GM04504 (cell line): ENCODE results near the gene ZNF579.
"Not testable (repeated sequence)": the region's sequence is repeated elsewhere in the genome, so short reads cannot be mapped to it uniquely, and the experiment has no call there.

Experiments used
- DNase-seq: peaks from one replicate; pipeline ENCODE4 v3.0.0-alpha.2; 2012; ENCODE audit warnings: low read depth

The ZNF579 gene

DNA sequence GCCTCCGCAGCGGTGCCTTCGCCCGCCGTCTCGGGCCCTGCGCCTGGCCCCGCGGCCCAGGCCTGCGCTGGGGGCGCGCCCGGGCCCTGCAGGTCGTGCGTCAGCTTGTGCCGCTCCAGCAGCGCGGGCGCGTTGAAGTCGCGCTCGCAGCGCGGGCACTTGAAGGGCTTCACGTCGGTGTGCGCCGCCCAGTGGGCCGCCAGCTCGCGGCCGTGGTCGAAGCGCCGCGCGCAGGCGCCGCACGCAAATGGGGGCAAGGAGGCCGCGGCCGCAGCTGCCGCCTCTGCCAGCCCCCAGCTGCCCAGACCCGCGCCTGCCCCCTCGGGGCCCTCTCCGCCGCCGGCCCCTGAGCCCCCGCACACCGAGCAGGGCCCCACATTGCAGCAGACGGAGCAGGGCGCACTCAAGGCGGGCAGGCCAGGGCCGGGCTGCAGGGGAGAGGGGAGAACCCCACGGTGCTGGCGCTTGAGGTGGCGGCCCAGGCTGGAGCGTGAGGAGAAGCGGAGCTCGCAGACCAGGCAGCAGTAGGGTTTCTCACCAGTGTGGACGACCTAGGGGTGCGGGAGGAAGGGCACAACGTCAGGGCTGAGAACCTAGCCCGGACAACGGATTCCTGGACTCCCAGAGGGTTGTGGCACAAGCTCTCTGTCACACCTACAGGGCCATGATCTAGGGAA is 12.6 kb upstream of the ZNF579 start:
- DNase-seq = no peak

DNA sequence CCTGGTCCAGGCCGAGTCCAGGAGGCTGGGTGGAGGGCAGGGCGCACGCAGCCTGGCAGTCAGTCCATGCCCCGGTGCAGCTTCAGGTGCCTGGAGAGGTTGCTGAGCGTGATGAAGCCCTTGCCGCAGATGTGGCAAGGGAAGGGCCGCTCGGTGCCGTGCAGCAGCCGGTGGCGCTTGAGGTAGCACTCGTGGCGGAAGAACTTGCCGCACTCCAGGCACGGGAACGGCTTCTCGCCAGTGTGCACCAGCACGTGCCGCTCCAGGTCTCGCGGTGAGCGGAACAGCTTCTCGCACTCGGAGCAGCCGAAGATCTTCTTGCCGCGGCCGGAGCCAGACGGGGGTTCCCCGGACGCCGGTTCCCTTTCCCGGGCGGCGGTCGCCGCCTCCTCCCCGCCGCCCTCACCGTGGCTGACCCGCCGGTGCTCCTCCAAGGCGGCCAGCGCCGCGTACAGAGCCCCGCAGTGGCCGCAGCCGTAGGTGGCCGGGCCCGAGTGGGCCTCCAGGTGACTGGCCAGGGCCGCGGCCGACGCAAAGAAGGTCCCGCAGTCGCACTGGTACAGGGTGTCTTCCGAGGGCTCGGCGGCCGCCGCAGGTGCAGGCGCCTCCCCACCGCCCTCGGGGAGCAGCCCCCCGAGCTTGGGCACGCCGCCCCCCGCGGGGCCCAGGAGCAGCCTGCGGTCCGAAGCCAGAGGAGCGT is 11.9 kb upstream of the ZNF579 start:
- DNase-seq = no peak

DNA sequence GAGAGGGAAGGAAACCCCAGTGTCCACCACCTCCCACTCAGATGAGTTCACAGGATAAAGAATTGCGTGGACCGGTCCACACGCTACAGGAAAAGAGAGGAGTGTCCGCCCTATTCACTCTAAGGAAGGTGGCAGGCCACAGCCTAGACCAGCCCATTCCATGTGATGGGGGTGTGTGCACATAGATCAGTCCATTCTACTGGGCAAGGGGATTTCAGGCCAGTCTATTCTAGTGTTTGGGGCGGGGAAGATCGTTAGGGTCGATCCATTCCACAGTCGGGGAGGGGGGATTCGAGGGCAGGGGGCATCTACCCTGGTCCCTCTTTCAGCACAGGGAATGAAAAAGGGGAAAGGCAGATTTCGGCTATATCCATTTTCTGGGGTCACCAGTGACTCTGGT is 10.9 kb upstream of the ZNF579 start:
- DNase-seq = no peak

DNA sequence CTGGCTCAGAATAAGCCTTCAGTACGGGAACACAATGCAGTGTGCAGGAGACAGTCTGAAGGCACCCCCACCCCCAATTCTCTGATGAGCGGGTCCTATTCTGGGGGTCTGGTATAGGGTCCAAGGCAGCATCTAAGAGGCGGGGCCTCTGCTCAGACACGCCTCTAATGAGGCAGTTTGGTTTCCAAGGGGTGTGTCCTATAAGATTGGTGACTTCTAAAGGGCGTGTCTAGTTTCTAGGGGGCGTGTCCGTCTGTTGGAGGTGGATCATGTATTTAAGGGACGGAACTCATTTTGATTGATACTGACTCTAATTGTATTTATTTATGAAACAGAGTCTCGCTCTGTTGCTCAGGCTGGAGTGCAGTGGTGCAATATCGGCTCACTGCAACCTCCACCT is 10.0 kb upstream of the ZNF579 start:
- no peak for DNase-seq

DNA sequence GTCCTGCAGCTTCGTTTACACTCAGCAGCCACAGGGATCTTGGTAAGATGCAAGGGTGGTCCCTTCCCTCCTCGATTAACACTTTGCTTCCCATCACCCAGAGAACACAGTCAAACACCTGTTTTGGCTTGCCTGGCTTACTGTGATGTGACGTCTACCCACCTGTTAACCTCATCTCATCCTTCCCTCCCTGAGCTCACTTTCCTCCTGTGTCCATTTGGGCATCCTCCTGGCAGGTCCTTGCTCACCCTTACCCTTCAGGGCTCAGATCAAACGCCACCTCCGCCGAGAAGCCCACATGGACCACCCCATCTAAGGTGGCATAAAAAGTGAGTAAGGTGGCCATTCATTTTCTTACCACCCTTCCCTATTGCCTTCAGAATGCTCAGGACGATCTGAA is 9.5 kb upstream of the ZNF579 start:
- no peak for DNase-seq

DNA sequence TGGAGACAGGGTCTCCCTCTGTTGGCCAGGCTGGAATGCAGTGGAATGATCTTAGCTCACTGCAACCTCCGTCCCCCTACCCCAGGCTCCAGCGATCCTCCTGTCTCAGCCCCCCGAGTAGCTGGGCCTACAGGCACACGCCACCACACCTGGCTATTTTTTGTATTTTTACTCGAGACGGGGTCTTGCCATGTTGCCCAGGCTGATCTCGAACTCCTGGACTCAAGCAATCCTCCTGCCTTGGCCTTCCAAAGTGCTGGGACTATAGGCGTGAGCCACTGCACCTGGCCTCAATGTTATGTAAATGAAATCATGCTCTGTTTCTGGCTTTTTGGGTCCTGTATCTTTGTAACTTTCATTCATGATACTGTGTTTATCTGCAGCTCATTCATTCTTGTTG is 8.1 kb upstream of the ZNF579 start:
- no peak for DNase-seq

DNA sequence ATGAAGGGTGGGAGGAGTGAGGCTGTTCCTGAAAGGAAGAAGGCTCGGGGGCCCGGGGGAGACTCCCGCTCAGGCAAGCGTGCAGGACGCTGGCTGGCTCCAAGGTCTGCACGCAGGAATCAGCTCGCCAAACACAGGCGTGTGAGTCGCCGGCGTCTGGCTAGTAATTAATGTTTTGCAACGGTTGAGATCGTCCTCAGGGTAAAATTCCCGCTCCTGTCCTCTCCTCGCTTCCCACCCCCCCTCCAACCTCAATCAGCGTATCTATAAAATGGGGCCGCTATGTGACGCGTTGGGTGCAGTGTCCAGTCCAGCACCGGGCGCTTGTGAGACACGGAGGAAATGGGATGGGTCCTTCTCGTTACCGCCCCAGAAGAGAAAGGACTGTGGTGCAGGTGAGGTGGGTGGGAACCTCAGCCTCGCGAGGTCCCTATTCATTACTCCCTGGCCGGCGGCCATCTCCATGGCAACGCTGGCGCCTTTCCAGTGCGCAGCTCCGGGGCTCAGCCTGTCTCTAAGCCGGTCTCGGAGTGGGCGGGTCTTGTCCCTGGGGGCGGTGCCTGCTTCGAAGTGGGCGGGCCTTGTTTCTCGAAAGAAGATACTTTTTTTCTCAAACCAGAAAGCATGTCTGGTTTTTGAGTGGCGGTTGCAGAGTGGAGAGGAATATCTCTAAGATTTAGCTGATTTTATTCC is 6.5 kb upstream of the ZNF579 start:
- peak; percentile 53 for DNase-seq

DNA sequence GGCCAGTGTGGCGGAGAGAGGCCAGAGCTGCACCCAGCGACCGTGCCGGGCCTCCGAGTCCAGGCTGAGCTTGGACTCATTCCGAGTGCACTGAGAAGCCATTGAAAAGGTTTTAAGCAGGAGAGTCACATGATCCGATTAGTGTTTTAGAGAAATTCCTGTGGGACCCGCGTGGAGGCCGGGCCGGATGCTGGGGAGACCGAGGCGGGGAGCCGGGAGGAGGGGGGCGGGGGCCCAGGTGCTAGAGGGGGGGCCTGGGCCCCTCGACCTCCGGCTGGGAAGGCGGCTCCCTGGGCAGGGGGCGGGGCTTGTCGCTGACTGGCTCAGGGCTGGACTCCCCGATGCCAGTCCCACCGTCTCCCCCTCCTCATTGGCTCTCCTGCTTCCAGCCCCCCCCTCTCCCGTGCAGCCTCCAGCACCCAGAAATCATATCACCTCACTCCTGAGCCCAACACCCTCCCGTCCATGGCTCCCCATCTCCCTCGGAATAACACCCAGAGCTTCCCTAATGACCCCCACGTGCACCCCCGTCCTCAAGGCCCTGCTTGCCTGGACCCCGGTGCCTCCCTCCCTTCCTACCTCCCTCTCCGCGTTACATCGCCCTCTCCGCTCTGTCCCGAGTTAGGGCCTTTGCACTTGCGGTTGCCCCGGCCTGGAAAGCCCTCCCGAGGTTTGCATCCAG is 5.2 kb upstream of the ZNF579 start:
- no peak for DNase-seq

DNA sequence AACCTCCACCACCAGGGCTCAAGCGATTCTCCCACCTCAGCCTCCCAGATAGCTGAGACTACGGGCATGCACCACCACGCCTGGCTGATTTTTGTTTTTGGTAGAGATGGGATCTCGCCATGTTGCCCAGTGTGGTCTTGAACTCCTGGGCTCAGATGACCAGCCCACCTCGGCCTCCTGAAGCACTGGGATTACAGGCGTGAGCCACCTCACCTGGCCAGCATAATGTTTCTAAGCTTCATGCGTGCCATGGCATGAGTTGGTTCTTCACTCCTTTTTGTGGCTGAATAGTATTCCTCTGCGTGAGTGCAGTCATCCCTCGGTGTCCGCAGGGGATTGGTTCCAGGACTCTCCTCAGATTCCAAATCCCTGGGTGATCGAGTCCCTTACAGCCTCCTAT is 4.2 kb upstream of the ZNF579 start:
- no peak for DNase-seq

DNA sequence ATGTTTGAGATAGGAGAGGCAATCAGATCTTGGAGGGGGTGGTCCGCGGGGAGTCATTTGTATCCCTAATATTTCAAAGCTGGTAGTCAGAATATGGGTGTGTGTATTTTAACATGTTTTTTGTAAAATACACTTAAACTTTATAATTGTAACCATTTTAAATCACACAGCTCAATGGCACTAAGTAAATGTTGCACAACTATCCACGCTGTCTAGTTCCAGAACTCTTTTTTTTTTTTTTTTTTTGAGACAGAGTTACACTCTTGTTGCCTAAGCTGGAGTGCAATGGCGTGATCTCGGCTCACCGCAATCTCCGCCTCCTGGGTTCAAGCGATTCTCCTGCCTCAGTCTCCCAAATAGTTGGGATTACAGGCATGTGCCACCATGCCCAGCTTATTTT is 3.2 kb upstream of the ZNF579 start:
- not testable (repeated sequence) for DNase-seq

DNA sequence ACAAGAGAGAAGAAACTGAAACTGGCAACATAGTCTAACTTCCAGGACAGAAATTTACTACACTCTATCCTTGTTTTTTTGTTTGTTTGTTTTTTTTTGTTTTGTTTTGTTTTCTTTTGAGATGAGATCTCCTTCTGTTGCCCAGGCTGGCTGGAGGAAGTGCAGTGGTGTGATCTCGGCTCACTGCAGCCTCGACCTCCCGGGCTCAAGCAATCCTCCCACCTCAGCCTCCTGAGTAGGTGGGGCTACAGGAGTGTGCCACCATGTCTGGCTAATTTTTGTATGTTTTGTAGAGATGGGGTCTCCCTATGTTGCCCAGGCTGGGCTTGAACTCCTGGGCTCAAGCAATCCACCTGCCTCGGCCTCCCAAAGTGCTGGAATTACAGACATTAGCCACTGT is 1.6 kb upstream of the ZNF579 start:
- DNase-seq = not testable (repeated sequence)

DNA sequence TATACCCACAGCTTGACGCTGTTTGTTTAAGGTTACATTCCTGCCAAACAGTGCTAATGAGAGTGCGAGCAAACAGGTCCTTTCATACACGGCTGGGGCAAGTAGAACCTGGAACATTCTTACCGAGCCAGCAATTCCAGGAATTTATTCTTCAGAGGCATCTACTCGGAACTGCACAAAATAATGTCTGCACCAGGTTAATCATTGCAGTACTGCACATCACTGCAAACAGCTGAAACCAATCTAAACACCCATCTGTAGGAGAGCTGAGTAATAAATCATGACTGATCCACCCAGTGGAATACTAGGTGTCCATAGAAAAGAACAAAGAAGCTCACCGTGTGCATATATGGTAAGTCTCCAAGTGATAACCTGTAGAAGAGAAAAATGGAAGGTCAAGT is 1.2 kb upstream of the ZNF579 start:
- DNase-seq = no peak

DNA sequence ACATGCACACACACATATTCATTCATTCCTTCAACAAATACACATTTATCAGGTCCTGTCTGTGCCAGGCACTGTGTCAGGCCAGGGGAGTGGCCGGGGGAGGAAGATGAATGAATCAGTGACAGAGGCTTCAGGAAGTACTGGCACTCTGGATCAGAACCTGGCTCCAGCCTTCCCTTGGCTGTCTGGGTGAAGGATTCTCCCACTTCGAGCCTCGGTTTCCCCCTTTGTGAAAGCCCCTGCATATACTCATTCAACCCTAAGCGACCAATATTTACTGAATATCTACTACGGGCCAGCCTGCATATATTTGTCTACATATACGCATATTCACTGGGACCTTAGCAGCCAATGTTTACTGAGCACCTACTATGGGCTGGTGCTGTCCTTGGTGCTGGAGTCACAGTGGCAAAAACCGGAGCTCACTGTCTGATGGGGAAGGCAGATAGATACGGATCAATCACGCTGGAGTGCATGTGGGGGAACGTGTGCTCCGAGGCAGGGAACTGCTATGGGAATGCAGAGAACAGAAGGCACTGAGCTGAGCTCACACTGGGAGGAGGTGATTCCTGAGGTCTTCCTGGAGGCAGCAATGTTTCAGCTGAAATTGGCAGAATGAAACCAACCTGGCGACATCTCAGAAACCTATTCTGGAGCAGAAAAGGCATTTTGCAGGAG is 636 bp upstream of the ZNF579 start:
- no peak for DNase-seq

DNA sequence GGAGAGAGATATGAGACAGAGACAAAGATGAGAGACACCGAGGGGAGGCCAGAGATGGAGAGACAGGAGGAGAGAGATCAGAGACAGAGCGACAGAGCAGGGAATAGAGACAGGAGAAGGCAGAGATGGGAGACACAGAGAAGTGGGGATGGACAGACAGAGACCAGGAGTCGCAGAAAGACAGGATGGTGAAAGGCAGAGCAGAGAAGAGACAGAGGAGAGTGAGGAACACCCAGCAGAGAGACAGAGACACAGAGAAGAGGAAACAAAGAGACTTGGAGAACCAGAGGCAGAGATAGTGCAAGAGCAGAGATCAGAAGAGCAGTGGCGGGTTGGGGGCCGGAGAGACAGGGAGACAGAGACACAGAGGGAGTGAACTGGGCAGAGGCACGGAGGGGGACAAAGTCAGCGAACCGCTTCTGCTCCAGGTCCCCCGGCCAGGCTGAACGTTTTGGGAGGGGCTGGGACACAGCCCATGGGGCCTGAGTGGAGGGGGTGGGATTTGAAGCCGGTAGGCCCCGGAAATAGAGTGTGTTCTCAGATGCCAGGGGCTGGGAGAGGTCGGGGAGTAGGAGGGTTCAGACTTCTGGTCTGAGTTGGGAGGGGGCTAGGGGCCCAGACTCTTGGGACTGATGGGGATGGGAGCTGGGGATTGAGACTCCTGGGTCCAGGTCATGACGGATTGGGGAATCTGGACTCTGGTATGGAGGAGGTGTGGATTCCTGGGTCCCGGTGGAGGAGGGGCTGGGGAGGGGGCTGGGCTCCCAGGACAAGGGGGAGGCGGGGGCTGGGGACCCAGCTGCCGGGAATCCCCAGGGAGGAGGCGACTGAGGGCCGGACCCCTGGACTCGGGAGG is 654 bp downstream of the ZNF579 start:
- DNase-seq = no peak

DNA sequence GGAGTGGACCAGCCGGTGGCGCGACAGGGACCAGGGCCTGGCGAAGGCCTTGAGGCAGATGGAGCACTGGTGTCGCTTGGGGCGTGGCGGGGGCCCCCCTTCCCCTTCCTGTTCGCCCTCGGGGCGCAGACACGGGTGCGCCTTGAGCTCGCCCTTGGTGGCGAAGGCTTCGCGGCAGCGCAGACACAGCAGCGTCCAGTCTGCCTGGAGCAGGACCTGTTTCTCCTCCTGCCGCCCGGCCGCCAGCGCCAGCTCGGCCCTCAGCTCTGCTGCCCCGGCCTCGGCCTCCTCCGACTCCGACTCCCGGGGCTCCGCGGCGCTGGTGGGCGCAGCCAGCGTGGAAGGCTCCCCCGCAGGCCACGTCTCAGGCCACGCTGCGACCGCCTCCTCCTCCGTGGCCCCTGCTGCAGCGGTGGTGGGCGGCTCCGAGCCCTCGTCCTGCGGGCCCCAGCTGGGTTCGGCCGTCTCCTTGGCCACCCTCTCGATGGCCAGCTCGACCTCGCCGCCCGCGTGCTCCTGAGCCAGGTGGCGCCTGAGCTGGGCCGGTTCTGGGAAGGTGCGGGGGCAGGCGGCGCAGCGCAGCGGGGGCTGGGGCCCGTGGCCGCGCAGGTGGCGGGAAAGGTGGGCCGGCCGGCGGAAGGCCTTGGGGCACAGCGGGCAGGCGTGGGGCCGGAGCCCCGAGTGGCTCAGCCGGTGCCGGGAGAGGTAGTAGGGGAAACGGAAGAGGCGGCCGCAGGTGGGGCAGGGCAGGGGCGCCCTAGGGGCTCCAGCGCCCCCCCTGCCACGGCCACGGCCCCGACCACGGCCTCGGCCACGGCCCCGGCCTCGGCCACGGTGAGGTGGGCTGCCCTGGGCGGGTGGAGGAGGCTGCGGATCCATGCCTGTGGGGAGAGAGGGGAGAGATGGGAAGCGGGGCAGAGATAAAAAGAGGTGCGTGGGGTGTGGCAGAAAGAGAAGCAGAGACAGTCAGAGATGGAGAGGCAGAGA is 1.6 kb downstream of the ZNF579 start:
- DNase-seq = no peak

DNA sequence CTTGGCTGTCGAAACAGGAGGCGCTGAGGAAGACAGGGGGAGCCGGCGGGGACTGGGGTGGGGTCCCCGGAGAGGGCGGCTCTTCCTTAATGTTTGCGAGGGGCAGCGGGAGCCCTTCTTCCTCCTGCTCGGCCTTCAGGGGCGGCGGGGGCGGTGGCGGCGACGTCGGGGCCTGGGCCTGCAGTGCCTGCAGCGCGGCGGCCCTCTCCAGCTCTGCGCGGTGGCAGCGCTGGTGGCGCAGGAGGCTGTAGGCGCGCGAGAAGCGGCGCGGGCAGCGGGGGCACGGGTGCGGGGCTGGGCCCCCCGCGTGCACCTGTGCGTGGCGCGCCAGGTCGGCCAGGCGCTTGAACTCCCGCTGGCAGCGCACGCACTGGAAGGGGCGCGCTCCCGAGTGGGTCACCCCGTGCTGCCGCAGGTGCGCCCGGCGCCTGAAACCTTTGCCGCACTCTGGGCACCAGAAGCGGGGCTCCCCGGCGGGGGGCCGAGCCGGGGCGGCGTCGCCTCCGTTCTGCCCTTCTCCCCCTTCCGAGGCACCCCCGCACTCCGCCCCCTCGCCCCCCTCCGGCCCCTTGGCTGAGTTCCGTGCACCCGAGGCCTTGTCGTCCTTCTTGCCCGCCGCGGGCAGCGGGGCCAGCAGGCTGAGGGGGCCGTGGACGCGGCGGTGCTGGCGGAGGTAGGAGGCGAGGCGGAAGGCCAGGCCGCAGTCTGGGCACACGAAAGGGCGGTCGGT is 2.5 kb downstream of the ZNF579 start:
- no peak for DNase-seq

DNA sequence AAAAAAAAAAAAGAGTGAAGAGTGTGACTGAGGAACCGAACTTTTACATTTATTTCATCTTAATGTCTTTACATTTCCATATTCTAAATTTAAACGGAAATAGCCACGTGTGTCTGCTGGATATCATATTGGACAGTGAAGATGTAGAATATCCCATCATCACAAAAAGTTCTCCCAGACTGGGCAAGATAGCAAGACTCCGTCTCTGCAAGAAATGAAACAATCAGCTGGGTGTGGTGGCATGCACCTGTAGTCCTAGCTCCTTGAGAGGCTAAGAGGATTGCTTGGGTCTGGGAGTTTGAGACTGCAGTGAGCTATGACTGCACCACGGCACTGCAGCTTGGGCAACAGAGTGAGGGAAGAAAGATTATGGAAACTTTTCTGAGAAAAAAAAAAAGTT is 3.9 kb downstream of the ZNF579 start:
- DNase-seq = no peak

DNA sequence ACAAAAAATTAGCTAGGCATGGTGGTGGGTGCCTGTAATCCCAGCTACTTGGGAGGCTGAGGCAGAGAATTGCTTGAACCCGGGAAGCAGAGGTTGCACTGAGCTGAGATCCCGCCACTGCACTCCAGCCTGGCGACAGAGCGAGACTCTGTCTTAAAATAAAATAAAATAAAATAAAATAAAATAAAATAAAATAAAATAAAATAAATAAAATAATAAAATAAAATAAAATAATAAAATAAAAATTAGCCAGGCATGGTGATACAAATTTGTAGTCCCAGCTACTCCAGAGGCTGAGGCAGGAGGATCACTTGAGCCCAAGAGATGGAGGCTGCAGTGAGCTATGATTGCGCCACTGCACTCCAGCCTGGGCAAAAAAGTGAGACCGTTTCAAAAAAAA is 6.7 kb downstream of the ZNF579 start:
- DNase-seq = not testable (repeated sequence)

DNA sequence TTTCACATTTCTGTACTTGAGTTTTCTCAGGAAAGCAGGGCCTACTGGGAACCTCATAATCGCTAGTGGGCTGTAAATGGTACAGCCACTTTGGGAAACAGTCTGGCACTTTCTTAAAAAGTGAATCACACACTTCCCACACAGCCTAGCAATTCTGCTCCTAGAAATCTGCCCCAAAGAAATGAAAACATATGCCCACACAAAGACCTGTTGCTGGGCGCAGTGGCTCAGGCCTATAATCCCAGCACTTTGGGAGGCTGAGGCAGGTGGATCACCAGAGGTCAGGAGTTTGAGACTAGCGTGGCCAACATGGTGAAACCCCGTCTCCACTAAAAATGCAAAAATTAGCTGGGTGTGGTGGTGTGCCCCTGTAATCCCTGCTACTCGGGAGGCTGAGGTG is 11.2 kb downstream of the ZNF579 start:
- DNase-seq = not testable (repeated sequence)
